ENCODE data around the gene UBA5. TPM values are rescaled to one million over a fixed set of nuclear protein-coding genes. Genes with fewer than 3 reads are reported as not detected.
A peak's percentile ranks its signal among the peaks of the same experiment; 100 is the strongest.

The UBA5 gene
- total RNA-seq, 1 experiment from 2014 or later: 40.4 TPM

DNA sequence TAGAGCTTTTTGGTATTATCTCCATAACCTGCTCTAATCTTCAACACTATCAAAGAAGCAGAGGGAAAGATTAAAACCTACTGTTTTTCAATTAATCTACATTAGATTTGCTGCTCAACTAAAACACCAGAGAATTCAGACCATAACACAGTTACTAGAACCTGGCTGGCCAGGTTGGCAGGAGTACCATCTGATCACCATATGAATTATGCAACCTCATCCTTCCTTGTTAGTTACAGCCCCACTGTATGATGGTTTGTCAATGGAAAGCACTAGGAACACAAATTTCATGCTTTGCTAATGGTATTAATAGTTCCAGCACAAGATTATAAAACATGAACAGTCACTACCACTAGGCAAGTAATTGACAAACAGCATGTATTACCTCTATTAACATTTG lies 56.2 kb downstream of the UBA5 start:
- DNase-seq (ENCODE audit: low read depth): no peak

- no peak for DNase-seq (ENCODE audit: low read depth)
Observed at GRCh38 chr3:132720228-132720627, 60.1 kb downstream of the UBA5 start.

DNA sequence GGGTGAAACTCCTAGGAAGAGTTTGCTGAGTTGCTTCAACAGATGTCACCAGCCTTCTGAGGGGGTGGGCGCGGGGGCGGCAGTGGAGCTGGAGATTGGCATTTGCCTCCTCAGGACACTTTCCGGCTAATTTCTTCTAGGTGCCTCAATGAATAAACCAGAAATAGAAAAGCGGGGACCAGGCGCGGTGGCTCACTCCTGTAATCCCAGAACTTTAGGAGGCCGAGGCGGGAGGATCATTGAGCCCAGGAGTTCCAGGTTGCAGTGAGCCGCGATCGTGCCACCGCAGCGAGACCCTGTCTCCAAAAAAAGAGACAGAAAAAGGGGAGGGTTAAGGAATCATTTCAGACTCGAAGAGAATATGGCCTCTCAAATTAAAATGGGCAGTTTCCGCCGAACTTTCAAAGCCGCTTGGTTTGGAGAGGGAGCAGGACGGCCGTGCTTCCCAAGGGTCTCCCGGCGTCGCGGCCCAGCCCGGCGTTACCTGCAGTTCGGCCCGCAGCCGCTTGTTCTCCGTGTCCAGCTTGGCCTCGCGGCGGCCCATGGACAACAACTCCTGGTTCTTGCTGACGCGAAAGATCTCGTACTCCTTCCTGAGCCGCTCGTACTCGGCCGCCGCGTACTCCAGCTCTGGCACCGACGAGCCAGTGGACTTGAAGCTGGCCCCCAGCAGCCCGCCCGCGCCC lies 61.5 kb downstream of the UBA5 start:
- peak; percentile 62 for DNase-seq (ENCODE audit: low read depth)

DNA sequence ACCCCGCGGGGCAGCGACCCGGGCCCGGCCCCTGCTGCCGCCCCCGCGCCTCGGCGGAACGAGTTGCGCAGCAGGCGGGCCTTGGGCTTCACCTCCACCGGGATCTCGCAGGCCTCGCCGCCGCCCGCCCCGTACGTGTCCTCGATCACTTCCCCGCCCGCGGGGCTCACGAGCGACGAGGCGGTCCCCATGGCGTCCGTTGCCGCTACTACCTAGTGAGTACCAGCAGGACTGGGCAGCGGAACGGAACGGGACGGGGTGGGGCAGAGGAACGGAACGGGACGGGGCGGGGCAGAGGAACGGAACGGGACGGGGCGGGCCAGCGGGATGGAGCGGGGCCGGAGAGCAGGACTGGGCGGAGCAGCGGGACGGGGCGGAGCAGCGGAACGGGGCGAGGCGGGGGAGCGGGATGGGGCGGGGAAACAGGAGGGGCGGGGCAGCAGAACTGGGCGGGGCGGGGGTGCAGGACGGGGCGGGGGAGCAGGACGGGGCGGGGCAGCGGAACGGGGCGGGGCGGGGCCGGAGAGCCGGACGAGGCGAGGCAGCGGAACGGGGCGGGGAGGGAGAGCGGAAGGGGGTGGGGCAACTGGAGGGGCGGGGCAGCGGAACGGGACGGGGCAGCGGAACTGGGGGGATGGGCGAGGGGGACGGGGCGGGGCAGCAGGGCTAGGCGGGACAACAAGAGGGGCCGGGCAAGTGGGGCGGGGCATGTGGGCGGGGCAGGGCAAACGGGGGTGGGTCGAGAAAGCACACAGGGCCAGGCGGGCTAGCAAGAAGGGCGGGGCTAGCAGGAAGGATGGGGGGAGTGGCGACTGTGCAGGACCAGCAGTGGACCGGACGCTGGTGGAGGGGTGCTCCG lies 62.3 kb downstream of the UBA5 start, which contains the start of gene NPHP3:
TSS of gene NPHP3 (minus strand) at position 245 of the 859 bp plus-strand sequence. CDS start at position 191, 54 bp downstream.
- DNase-seq (ENCODE audit: low read depth): peak; percentile 94

DNA sequence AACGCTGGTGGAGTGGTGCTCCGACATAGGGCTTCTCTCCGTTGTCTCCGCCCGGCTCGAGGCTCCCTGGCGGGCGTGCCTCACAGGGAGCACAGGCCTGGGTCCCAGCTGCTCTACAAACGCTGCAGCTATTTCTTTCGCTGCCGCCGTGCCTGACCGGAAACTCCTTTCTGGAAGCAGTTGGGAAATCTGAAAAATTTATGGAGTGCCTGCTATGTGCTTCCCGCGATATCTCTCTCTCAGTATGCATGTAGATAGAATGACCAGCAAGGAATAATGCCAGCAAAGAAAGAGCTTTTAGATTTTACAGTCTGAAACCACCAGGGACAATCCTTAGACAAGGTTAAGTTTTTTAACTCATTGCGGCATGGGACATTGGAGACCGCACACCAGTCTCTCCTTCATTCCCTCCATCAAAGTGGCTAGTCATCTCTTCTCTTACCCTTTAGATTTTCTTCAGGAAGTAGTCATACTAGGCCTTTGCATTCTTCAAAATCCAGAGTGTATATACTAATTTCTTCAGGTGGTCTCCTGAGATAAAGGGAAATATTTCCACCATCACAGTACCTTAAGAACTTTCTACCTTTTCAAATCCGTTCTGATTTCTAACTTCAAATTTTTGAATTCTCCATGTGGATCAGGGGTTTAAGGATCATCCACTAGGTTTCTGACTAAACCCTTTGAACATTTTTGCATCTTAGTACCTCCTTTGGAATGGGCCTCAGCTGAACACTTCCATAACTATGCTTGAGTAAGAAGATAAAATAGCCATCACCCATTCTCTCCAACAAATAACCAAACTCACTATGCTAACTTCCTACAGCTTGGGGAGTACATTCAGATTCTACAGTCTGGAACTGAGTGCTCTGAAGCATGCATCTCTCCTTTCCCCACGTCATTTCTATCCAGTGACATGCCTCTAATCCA lies 63.2 kb downstream of the UBA5 start:
- no peak for DNase-seq (ENCODE audit: low read depth)

DNA sequence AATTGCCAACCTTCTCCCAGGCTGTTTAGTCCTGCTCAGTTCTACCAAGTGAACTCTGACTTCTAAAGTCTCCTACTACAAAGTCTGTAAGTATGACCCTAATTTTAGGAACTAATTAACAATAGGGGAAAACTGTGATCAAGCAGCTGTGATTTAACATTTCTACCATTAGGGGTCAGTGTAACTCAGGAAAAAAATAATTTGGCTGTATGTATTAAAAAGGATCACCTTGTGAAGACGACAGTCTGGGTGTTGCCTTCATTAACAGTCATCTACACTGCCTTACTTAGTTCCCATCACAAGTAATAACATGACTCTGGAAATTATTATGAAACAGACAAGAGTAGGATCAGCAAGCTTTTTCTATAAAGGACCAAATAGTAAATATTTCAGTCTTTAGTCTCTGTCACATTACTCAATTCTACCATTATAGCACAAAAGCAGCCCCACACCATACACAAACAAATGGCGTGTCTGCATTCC lies 66.3 kb downstream of the UBA5 start:
- DNase-seq (ENCODE audit: low read depth): peak; percentile 44

Other genes with a start within 250 kb of the UBA5 start
- gene DNAJC13, start 242.8 kb upstream of the UBA5 start, total RNA-seq (2014; rRNA removed): 45.4 and 52.6 TPM in 2 replicates
- gene ACKR4, start 63.1 kb upstream of the UBA5 start, total RNA-seq (2014; rRNA removed): not detected in 2 replicates
- 13.1 and 24.5 TPM in 2 replicates for gene ACAD11, start 520 bp upstream of the UBA5 start, total RNA-seq (2014; rRNA removed)
- gene NPHP3, start 62.1 kb downstream of the UBA5 start, total RNA-seq (2014; rRNA removed): 41.7 and 43.0 TPM in 2 replicates

All from LHCN-M2 (cell line).